ENCODE data around the gene C3orf18. TPM values are rescaled to one million over a fixed set of nuclear protein-coding genes. Genes with fewer than 3 reads are reported as not detected.

C3orf18 gene
- total RNA-seq, 4 donors from 2014 or later, result 12.6 to 27.4 (median 15.4) TPM

DNA sequence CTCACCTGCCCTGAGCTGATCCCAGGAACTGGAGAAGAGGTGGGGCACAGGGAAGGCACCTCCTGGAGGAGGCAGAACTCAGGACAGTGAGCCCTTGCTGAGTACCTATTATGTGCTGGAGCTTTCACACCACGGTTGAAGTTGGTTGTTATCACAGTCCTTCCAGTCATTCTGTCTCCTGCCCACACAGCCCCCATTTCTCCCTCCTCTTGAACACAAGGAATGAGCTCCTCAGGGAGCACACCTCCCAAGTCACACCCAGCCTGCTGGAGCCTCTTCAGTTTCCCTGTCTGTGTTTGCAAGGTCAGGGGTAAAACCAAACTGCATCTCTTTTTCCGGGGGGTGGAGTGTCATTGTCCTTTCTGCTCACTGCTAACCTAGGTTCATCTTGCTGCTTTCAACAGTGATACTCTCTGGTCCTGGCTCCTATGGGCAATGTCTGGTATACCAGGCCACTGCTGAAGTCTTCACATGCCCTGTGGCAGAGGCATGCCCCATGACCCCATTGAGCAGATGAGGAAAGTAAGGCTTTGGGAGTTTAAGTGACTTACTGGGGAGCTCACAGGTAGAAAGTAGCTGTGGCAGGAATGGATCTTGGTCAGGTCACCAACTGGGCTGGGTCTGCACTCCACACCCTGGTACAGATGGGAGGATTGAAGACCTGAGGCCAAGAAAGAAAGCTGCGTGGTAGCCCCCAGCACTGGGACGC is 30.0 kb downstream of the C3orf18 start:
- no peak overlapping the region for H3K4me3 ChIP-seq
- H3K27ac ChIP-seq, result no peak overlapping the region
- in situ Hi-C loops (cut with MboI; ENCODE audit: low sequenced_read_pairs in 4 of 4), result loop anchor here in 2 of 4 donors (10.0 to 25.0 kb wide), 2 partner anchors 103 to 175 kb away; partner anchors contain the start of genes CYB561D2 (in 1 of the 2), NPRL2 (in 1 of the 2) and TMEM115 (in 1 of the 2)
- ATAC-seq (no peak), DNase-seq (no peak)
- H3K4me1 ChIP-seq, result no peaks in the 10 kb centered on the region
- no peak for TF ChIP-seq POLR2A (IDR thresholded peaks at IDR 0.05)
- TF ChIP-seq, protein P1, sequence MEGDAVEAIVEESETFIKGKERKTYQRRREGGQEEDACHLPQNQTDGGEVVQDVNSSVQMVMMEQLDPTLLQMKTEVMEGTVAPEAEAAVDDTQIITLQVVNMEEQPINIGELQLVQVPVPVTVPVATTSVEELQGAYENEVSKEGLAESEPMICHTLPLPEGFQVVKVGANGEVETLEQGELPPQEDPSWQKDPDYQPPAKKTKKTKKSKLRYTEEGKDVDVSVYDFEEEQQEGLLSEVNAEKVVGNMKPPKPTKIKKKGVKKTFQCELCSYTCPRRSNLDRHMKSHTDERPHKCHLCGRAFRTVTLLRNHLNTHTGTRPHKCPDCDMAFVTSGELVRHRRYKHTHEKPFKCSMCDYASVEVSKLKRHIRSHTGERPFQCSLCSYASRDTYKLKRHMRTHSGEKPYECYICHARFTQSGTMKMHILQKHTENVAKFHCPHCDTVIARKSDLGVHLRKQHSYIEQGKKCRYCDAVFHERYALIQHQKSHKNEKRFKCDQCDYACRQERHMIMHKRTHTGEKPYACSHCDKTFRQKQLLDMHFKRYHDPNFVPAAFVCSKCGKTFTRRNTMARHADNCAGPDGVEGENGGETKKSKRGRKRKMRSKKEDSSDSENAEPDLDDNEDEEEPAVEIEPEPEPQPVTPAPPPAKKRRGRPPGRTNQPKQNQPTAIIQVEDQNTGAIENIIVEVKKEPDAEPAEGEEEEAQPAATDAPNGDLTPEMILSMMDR (IDR thresholded peaks at IDR 0.05 in 4 of 5, conservative IDR thresholded peaks at IDR 0.05 in 1 of 5), result no peak
- no peaks in the 10 kb centered on the region for H3K9me3 ChIP-seq
- H3K36me3 ChIP-seq, result no peaks in the 10 kb centered on the region
- no peaks in the 10 kb centered on the region for H3K27me3 ChIP-seq
- intact Hi-C loops (cut with DNase I; ENCODE audit: low total_unique reads), result no loop called here

GRCh38 chr3:50536471-50537180 is 30.9 kb downstream of the C3orf18 start:
- Histone ChIP-seq H3K4me1 (no peaks in the 10 kb centered on the region), H3K27ac (no peak overlapping the region), H3K9me3 (no peaks in the 10 kb centered on the region), H3K27me3 (no peaks in the 10 kb centered on the region), H3K4me3 (no peak overlapping the region), H3K36me3 (no peaks in the 10 kb centered on the region)
- intact Hi-C loops (cut with DNase I; ENCODE audit: low total_unique reads), result no loop called here
- no peak for TF ChIP-seq POLR2A (IDR thresholded peaks at IDR 0.05)
- TF ChIP-seq, protein P1 (IDR thresholded peaks at IDR 0.05 in 4 of 5, conservative IDR thresholded peaks at IDR 0.05 in 1 of 5), result no peak
- ATAC-seq (no peak), DNase-seq (no peak)
- in situ Hi-C loops (cut with MboI; ENCODE audit: low sequenced_read_pairs in 4 of 4), result loop anchor here in 2 of 4 donors (10.0 to 25.0 kb wide), 2 partner anchors 102 to 174 kb away; partner anchors contain the start of genes CYB561D2 (in 1 of the 2), NPRL2 (in 1 of the 2) and TMEM115 (in 1 of the 2)

DNA sequence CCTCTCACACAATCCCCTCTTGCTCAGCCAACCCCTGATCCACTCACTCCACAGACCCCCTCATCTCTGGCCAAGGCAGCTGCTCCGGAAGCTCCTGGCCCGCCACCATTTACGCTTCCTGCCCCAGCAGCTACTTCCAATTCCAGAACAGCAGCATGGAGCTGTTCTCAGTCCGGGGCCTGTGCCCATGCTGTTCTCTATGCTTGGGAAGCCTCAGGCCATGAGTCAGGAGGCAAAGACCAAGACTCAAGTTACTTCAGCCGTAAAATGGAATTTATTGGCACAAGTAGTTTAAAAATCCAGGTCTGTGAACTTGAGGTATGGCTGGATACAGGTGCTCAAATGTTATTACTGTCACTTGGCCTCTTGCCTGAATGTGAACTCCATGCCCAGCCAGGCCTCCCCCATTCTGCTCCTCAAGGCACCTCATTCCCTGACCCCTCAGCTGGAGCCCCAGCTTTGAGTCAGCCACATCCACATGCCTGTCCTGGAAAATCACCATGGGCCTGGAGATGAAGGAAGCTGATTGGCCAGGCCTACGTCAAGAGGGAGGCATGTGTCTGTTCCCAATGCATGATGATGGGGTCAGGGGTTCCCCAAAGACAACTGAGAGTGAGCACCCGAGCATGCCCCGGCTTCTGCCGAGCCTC is 32.7 kb downstream of the C3orf18 start:
- Histone ChIP-seq H3K4me1 (no peaks in the 10 kb centered on the region), H3K27ac (no peak overlapping the region), H3K9me3 (no peaks in the 10 kb centered on the region), H3K36me3 (no peaks in the 10 kb centered on the region), H3K27me3 (no peaks in the 10 kb centered on the region), H3K4me3 (no peak overlapping the region)
- intact Hi-C loops (cut with DNase I; ENCODE audit: low total_unique reads) (no loop called here), in situ Hi-C loops (cut with MboI; ENCODE audit: low sequenced_read_pairs in 4 of 4) (loop anchor here in 2 of 4 donors (10.0 to 25.0 kb wide), 2 partner anchors 100 to 173 kb away; partner anchors contain the start of genes CYB561D2 (in 1 of the 2), NPRL2 (in 1 of the 2) and TMEM115 (in 1 of the 2))
- TF ChIP-seq, protein P1 (IDR thresholded peaks at IDR 0.05 in 4 of 5, conservative IDR thresholded peaks at IDR 0.05 in 1 of 5), result no peak
- no peak for TF ChIP-seq POLR2A (IDR thresholded peaks at IDR 0.05)
- DNase-seq (no peak), ATAC-seq (no peak)

GRCh38 chr3:50533807-50534461 is 33.6 kb downstream of the C3orf18 start:
- Histone ChIP-seq H3K4me3 (no peak overlapping the region), H3K4me1 (no peaks in the 10 kb centered on the region), H3K27ac (no peak overlapping the region), H3K9me3 (no peaks in the 10 kb centered on the region), H3K27me3 (peaks cover 0 to 2% (median 0%) of the 10 kb centered on the region in 3 donors), H3K36me3 (no peaks in the 10 kb centered on the region)
- in situ Hi-C loops (cut with MboI; ENCODE audit: low sequenced_read_pairs in 4 of 4), result loop anchor here in 2 of 4 donors (10.0 to 25.0 kb wide), 2 partner anchors 99 to 172 kb away; partner anchors contain the start of genes CYB561D2 (in 1 of the 2), NPRL2 (in 1 of the 2) and TMEM115 (in 1 of the 2)
- no peak for TF ChIP-seq POLR2A (IDR thresholded peaks at IDR 0.05)
- TF ChIP-seq, protein P1 (IDR thresholded peaks at IDR 0.05 in 4 of 5, conservative IDR thresholded peaks at IDR 0.05 in 1 of 5), result no peak
- no peak for ATAC-seq
- intact Hi-C loops (cut with DNase I; ENCODE audit: low total_unique reads), result no loop called here
- no peak for DNase-seq
